SK-N-SH treated with all-trans-retinoic acid at 6 μM for 48 hours (cell line): ENCODE data around the gene ASF1B.
A peak's percentile ranks its signal among the peaks of the same experiment; 100 is the strongest.

ENCODE experiments used
- ATAC-seq: fragments of 200-7000 bp; cut with Tn5 transposase; 3 replicates; pipeline ENCODE4 v1.9.1; 2020; ENCODE audit warnings: mild to moderate bottlenecking, moderate library complexity
- ARNTL ChIP-seq: fragments of 450-650 bp; formaldehyde crosslinking; IDR thresholded peaks from 2 replicates; pipeline ENCODE4 v1.5.0; 2020; ENCODE audit warnings: low read depth, mild to moderate bottlenecking, moderate library complexity, borderline replicate concordance
- BACH2 ChIP-seq: fragments of 250-450 bp; sonication (Bioruptor Pico); IDR thresholded peaks from 2 replicates; pipeline ENCODE4 v1.9.0; 2021; ENCODE audit warnings: mild to moderate bottlenecking, borderline replicate concordance
- CREB5 ChIP-seq: fragments of 250-450 bp; sonication (Bioruptor Pico); IDR thresholded peaks from 2 replicates; pipeline ENCODE4 v1.5.1; 2020; ENCODE audit warnings: low read depth, mild to moderate bottlenecking, moderate library complexity
- CSDC2 ChIP-seq: fragments of 250-450 bp; sonication (Bioruptor Pico); IDR thresholded peaks from 2 replicates; pipeline ENCODE4 v1.5.0; 2020; ENCODE audit warnings: mild to moderate bottlenecking, moderate library complexity
- CSRNP3 ChIP-seq: fragments of 250-450 bp; sonication (Bioruptor Pico); IDR thresholded peaks from 2 replicates; pipeline ENCODE4 v1.5.1; 2021; ENCODE audit warnings: mild to moderate bottlenecking, moderate library complexity
- ESRRG ChIP-seq: fragments of 250-450 bp; sonication (Bioruptor Pico); IDR thresholded peaks from 2 replicates; pipeline ENCODE4 v1.6.1; 2021; ENCODE audit warnings: mild to moderate bottlenecking
- GLIS3 ChIP-seq: fragments of 250-450 bp; sonication (Bioruptor Pico); IDR thresholded peaks from 2 replicates; pipeline ENCODE4 v1.5.0; 2020; ENCODE audit warnings: mild to moderate bottlenecking, moderate library complexity
- ISL1 ChIP-seq: fragments of 250-450 bp; sonication (Bioruptor Pico); IDR thresholded peaks from 2 replicates; pipeline ENCODE4 v2.1.2; 2022; ENCODE audit warnings: mild to moderate bottlenecking, moderate library complexity
- OSR1 ChIP-seq: fragments of 250-450 bp; sonication (Bioruptor Pico); IDR thresholded peaks from 2 replicates; pipeline ENCODE4 v1.8.0; 2022; ENCODE audit warnings: moderate library complexity, mild to moderate bottlenecking, inconsistent platforms
- PPARA ChIP-seq: fragments of 250-450 bp; sonication (Bioruptor Pico); IDR thresholded peaks from 2 replicates; pipeline ENCODE4 v1.5.0; 2020; ENCODE audit warnings: mild to moderate bottlenecking, borderline replicate concordance
- RARB ChIP-seq: fragments of 250-450 bp; sonication (Bioruptor Pico); IDR thresholded peaks from 2 replicates; pipeline ENCODE4 v1.8.0; 2021; ENCODE audit warnings: mild to moderate bottlenecking, moderate library complexity
- SNAI2 ChIP-seq: fragments of 250-450 bp; sonication (Bioruptor Pico); IDR thresholded peaks from 2 replicates; pipeline ENCODE4 v1.5.0; 2020; ENCODE audit warnings: mild to moderate bottlenecking, moderate library complexity
- TCF4 ChIP-seq: fragments of 250-450 bp; sonication (Bioruptor Pico); IDR thresholded peaks from 2 replicates; pipeline ENCODE4 v1.8.0; 2021; ENCODE audit warnings: mild to moderate bottlenecking, moderate library complexity, borderline replicate concordance
- ZC3H10 ChIP-seq: fragments of 250-450 bp; sonication (Bioruptor Pico); IDR thresholded peaks from 2 replicates; pipeline ENCODE4 v1.5.1; 2021; ENCODE audit warnings: mild to moderate bottlenecking, moderate library complexity
- ZFP3 ChIP-seq: fragments of 250-450 bp; sonication (Bioruptor Pico); IDR thresholded peaks from 2 replicates; pipeline ENCODE4 v1.5.0; 2020; ENCODE audit warnings: mild to moderate bottlenecking, moderate library complexity
- ZFP30 ChIP-seq: fragments of 450-650 bp; formaldehyde crosslinking; IDR thresholded peaks from 2 replicates; pipeline ENCODE4 v1.5.0; 2022; ENCODE audit warnings: mild to moderate bottlenecking, moderate library complexity
- ZNF565 ChIP-seq: fragments of 450-650 bp; formaldehyde crosslinking; conservative IDR thresholded peaks from 2 replicates; pipeline ENCODE4 v1.5.0; 2020; ENCODE audit warnings: low read depth, mild to moderate bottlenecking, moderate library complexity
- ZNF70 ChIP-seq: fragments of 450-650 bp; formaldehyde crosslinking; IDR thresholded peaks from 2 replicates; pipeline ENCODE4 v1.5.0; 2020; ENCODE audit warnings: mild to moderate bottlenecking, moderate library complexity
- ZNF8 ChIP-seq: fragments of 450-650 bp; formaldehyde crosslinking; IDR thresholded peaks from 2 replicates; pipeline ENCODE4 v1.5.0; 2020; ENCODE audit warnings: mild to moderate bottlenecking, moderate library complexity
- TF ChIP-seq, protein P1 (sequence below): fragments of 250-450 bp; sonication (Bioruptor Pico); IDR thresholded peaks from 2 replicates; pipeline ENCODE4 v1.8.0; 2021; ENCODE audit warnings: low read depth, mild to moderate bottlenecking, moderate library complexity, borderline replicate concordance

The ASF1B gene

DNA sequence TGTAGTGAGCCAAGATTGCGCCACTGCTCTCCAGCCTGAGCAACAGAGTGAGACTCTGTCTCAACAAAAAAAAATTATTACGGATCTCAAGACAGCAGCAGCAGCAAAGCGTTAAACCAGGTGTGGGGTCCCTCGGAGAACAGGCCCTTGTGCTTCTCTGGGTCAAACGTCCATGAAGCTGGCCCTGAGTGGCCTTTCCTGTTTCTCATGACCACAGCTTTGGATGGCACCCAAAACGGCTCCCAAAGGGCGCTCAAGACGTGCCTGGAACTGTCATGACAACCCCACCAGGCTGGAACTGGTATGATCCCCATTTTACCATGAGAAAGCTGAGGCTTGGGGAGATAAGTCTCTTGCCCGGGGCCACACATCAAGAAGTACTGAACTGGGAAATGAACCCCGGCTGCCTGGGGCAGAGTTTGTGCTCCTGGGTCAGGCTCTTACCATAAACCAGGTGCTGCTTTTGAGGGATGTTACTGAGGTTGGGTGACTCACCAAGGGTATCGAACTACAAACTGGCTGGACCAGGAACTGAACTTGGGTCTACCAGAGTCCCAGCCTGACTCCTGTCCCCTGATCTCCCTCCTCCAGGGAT lies 34.2 kb downstream of the ASF1B start (continued):
- TF ChIP-seq PPARA (no peak), CSRNP3 (CRISPR knock-in tag) (no peak)
- TF ChIP-seq, protein P1, sequence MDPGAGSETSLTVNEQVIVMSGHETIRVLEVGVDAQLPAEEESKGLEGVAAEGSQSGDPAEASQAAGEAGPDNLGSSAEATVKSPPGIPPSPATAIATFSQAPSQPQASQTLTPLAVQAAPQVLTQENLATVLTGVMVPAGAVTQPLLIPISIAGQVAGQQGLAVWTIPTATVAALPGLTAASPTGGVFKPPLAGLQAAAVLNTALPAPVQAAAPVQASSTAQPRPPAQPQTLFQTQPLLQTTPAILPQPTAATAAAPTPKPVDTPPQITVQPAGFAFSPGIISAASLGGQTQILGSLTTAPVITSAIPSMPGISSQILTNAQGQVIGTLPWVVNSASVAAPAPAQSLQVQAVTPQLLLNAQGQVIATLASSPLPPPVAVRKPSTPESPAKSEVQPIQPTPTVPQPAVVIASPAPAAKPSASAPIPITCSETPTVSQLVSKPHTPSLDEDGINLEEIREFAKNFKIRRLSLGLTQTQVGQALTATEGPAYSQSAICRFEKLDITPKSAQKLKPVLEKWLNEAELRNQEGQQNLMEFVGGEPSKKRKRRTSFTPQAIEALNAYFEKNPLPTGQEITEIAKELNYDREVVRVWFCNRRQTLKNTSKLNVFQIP (CRISPR knock-in tag), result no peak

- TF ChIP-seq CSRNP3 (CRISPR knock-in tag), result no peak
- TF ChIP-seq SNAI2, result no peak
- no peak for TF ChIP-seq ZNF565
- no peak for TF ChIP-seq ARNTL (CRISPR knock-in tag)
- no peak for TF ChIP-seq ZFP3 (CRISPR knock-in tag)
- TF ChIP-seq ZNF70 (CRISPR knock-in tag), result no peak
- no peak for TF ChIP-seq RARB (CRISPR knock-in tag)
- no peak for TF ChIP-seq ESRRG
- TF ChIP-seq ZNF8 (CRISPR knock-in tag), result no peak
- TF ChIP-seq PPARA, result no peak
- no peak for ATAC-seq
Measured at GRCh38 chr19:14101003-14101545, 35.3 kb downstream of the ASF1B start.

- TF ChIP-seq PPARA, result no peak
- TF ChIP-seq ISL1 (CRISPR knock-in tag), result no peak
- no peak for TF ChIP-seq ESRRG
- TF ChIP-seq CSRNP3 (CRISPR knock-in tag), result no peak
- TF ChIP-seq ZFP30 (CRISPR knock-in tag), result no peak
- no peak for TF ChIP-seq BACH2
- TF ChIP-seq RARB (CRISPR knock-in tag), result no peak
- TF ChIP-seq ZNF565, result no peak
- TF ChIP-seq ZC3H10 (CRISPR knock-in tag), result no peak
- TF ChIP-seq CREB5 (CRISPR knock-in tag), result no peak
- peak; percentile 20; the same call in 1 of the 3 replicates for ATAC-seq
Measured at GRCh38 chr19:14097532-14098151, 38.7 kb downstream of the ASF1B start.

DNA sequence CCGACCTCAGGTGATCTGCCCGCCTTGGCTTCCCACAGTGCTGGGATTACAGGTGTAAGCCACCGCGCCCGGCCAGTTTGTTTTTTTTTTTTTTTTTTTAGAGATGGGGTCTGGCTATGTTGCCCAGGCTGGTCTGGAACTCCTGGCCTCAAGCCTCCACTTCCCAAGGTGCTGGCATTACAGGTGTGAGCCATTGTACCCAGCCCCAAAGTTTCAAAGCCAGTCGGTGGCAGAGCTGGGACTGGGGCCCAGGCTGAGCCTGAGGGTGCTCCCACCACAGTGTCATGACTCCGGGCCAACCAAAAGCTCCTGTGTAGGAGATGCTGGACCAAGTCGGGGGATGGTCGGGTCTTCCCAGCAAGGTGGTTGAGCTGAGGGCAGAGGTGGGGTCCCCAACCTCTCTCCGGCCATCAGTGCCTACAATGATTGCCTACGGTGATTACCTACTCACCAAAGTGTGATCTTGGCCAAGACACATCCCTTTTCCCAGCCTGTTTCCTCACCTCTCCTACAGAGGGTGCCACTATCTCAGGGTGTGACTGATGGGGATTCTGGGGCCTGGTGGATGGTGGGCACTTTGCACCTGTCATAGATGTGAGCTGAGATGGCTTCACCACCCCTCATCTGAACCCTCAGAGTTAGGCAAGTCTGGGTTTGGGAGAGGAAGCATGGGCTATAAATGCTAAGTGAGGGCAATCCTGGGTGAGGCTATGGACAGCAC lies 40.0 kb downstream of the ASF1B start:
- TF ChIP-seq TCF4 (CRISPR knock-in tag) (no peak), ZNF70 (CRISPR knock-in tag) (no peak), GLIS3 (CRISPR knock-in tag) (no peak), ESRRG (no peak), OSR1 (CRISPR knock-in tag) (no peak), ZNF565 (no peak), BACH2 (no peak), PPARA (no peak), ARNTL (CRISPR knock-in tag) (no peak), CREB5 (CRISPR knock-in tag) (no peak), CSDC2 (no peak), ZFP30 (CRISPR knock-in tag) (no peak), RARB (CRISPR knock-in tag) (no peak)
- TF ChIP-seq, protein P1 (CRISPR knock-in tag), result no peak
- no peak for ATAC-seq
